Kidney (tissue), 14 donors: ENCODE results near the gene HS6ST1. TPM values are rescaled to one million over a fixed set of nuclear protein-coding genes. Genes with fewer than 3 reads are reported as not detected.

Experiments used
- DNase-seq, 5 donors: peaks; one replicate each; pipeline ENCODE4 v3.0.0-alpha.2; 2013 to 2020
- FAIRE-seq: peaks from 2 replicates; lab custom pipeline; 2012; peaks lifted over from hg19 to GRCh38; lab: Jason Lieb, UNC
- H3K27ac ChIP-seq, 2 donors: one replicate each; pipeline ENCODE4 v1.7.0; 2013; ENCODE audit warnings: low read depth in 2 of 2, low read length in 2 of 2, inconsistent platforms in 1 of 2
- H3K27me3 ChIP-seq: one replicate; pipeline ENCODE4 v1.7.1; 2013; ENCODE audit warnings: low read length, inconsistent platforms; ENCODE audit not compliant: control insufficient read depth, insufficient read depth
- H3K36me3 ChIP-seq, 3 donors: one replicate each; pipeline versions ENCODE4 v1.7.0 to v1.7.1; 2013; ENCODE audit warnings: low read length in 3 of 3, control low read depth in 1 of 3, inconsistent platforms in 1 of 3; ENCODE audit not compliant: insufficient read depth in 3 of 3, control insufficient read depth in 2 of 3
- H3K4me1 ChIP-seq, 3 donors: one replicate each; pipeline versions ENCODE4 v1.7.0 to v1.7.1; 2013; ENCODE audit warnings: low read length in 3 of 3, inconsistent platforms in 1 of 3, low read depth in 1 of 3; ENCODE audit not compliant: control insufficient read depth in 2 of 3, insufficient read depth in 2 of 3
- H3K4me3 ChIP-seq, 3 donors: one replicate each; pipeline versions ENCODE4 v1.7.0 to v1.8.1; 2013; ENCODE audit warnings: low read length in 3 of 3, control low read depth in 1 of 3, inconsistent platforms in 1 of 3
- H3K9ac ChIP-seq, 3 donors: one replicate each; pipeline versions ENCODE4 v1.7.0 to v1.7.1; 2013; ENCODE audit warnings: low read length in 3 of 3, control low read depth in 1 of 3, inconsistent platforms in 1 of 3
- H3K9me3 ChIP-seq, 3 donors: one replicate each; pipeline versions ENCODE4 v1.7.0 to v1.7.1; 2013; ENCODE audit warnings: low read length in 3 of 3, control low read depth in 1 of 3, inconsistent platforms in 1 of 3; ENCODE audit not compliant: control insufficient read depth in 2 of 3, insufficient read depth in 1 of 3
- intact Hi-C: fragments of 100-400 bp; cut with DNase I; formaldehyde crosslinking; loops from one replicate; pipeline ENCODE4 v1.11.1; 2022
- polyA plus RNA-seq: library from polyadenylated mRNA; stranded (reverse); fragments of 350-450 nt; fragmentation: Illumina TruSeq; extraction: RNeasy Lipid Tissue Mini Kit (QIAGEN cat#74804); gene quantifications from one replicate; pipeline ENCODE4 v1.2.3, GENCODE V29; 2014; ENCODE audit warnings: low read depth, low replicate concordance; ENCODE audit not compliant: insufficient read depth
- total RNA-seq: library from RNA; stranded (reverse); fragmentation: NEBNext Ultra II Directional; extraction: Animal tissue kit (Norgen Biotek cat#: 25700); gene quantifications from one replicate; pipeline ENCODE4 v1.2.1, GENCODE V29; 2021
- TF ChIP-seq, protein P1 (sequence below): IDR thresholded peaks from 3 replicates; pipeline ENCODE4 v1.5.1; 2012; ENCODE audit warnings: mild to moderate bottlenecking, moderate library complexity, borderline replicate concordance; ENCODE audit not compliant: insufficient read depth; ENCODE audit errors: extremely low read depth
- donor health status: control.
- donor health status: control.
- donor health status: control.
- donor health status: control.
- donor health status: control.
- donor health status: DM: yes; HTN: yes; CAD: no.
- donor health status: Normal renal cell carcinoma (clear cell type).

Gene HS6ST1
- total and polyA plus RNA-seq, 2 donors from 2014 or later = 49.6 to 73.9 TPM

GRCh38 chr2:128312411-128312810 is 6.3 kb downstream of the HS6ST1 start:
- Histone ChIP-seq H3K27ac (no peak overlapping the region), H3K4me3 (no peak overlapping the region), H3K9me3 (no peaks in the 10 kb centered on the region), H3K4me1 (peaks cover 0 to 76% (median 16%) of the 10 kb centered on the region in 3 donors), H3K36me3 (peaks cover 0 to 5% (median 0%) of the 10 kb centered on the region in 3 donors), H3K27me3 (no peaks in the 10 kb centered on the region), H3K9ac (no peak overlapping the region)
- TF ChIP-seq, protein P1, sequence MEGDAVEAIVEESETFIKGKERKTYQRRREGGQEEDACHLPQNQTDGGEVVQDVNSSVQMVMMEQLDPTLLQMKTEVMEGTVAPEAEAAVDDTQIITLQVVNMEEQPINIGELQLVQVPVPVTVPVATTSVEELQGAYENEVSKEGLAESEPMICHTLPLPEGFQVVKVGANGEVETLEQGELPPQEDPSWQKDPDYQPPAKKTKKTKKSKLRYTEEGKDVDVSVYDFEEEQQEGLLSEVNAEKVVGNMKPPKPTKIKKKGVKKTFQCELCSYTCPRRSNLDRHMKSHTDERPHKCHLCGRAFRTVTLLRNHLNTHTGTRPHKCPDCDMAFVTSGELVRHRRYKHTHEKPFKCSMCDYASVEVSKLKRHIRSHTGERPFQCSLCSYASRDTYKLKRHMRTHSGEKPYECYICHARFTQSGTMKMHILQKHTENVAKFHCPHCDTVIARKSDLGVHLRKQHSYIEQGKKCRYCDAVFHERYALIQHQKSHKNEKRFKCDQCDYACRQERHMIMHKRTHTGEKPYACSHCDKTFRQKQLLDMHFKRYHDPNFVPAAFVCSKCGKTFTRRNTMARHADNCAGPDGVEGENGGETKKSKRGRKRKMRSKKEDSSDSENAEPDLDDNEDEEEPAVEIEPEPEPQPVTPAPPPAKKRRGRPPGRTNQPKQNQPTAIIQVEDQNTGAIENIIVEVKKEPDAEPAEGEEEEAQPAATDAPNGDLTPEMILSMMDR = no peak
- FAIRE-seq (no peak), DNase-seq (peak in 1 of 5 donors; percentile 28)
- intact Hi-C loops = no loop called here

- Histone ChIP-seq H3K36me3 (peaks cover 0 to 5% (median 0%) of the 10 kb centered on the region in 3 donors), H3K27ac (no peak overlapping the region), H3K27me3 (no peaks in the 10 kb centered on the region), H3K4me1 (peaks cover 0 to 77% (median 16%) of the 10 kb centered on the region in 3 donors), H3K9ac (no peak overlapping the region), H3K4me3 (no peak overlapping the region), H3K9me3 (no peaks in the 10 kb centered on the region)
- intact Hi-C loops = no loop called here
- FAIRE-seq = no peak
- DNase-seq = peak in 3 of 5 donors; percentile 6 to 49 (median 39)
- TF ChIP-seq, protein P1 = no peak
Observed at GRCh38 chr2:128311755-128312341, 6.8 kb downstream of the HS6ST1 start.

DNA sequence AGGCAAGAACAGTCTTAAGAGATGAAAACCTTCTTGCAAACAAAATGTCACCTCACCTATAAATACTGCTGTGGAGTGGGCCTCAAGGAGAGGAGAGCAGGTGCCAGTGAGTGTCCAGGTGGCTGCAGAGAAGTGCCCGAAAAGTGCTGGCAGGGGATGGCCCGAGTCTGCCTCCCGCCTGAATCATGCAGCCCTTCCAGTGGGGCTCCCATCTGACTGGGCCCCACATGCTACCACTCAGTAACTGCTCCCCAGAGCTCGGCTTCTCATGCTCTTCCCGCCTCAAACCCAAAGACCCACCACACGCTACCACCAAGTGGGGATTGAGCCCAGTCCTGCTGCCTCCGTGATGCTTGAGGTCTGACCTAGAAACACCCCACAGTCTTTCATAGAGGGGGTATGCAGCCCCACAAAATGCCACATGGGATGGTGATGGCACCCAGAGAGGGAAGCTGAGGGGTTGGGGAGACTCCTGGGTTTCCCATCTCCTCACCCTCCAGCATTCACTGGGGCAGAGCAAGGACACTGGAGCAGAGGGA is 7.4 kb downstream of the HS6ST1 start:
- peak in 1 of 5 donors; percentile 5 for DNase-seq
- TF ChIP-seq, protein P1 = no peak
- H3K4me1 ChIP-seq = peaks cover 0 to 78% (median 17%) of the 10 kb centered on the region in 3 donors

More for the DNA sequence above, 7.4 kb downstream of the HS6ST1 start:
- Histone ChIP-seq H3K27me3 (no peaks in the 10 kb centered on the region), H3K9ac (no peak overlapping the region), H3K36me3 (peaks cover 0 to 5% (median 0%) of the 10 kb centered on the region in 3 donors), H3K9me3 (no peaks in the 10 kb centered on the region), H3K4me3 (no peak overlapping the region), H3K27ac (no peak overlapping the region)
- FAIRE-seq = no peak
- intact Hi-C loops = no loop called here
